Left kidney (tissue), 2 donors: Measurements from ENCODE around the gene CCDC81. TPM values are rescaled to one million over a fixed set of nuclear protein-coding genes. Genes with fewer than 3 reads are reported as not detected.
"Not testable (repeated sequence)": the region's sequence is repeated elsewhere in the genome, so short reads cannot be mapped to it uniquely, and the experiment has no call there.

ENCODE experiments used
- DNase-seq: peaks from one replicate; pipeline ENCODE4 v3.0.0-alpha.2; 2013
- polyA plus RNA-seq: library from polyadenylated mRNA; unstranded; fragments of 120-200 nt; gene quantifications from one replicate; pipeline ENCODE4 v1.2.1, GENCODE V29; 2013; ENCODE audit not compliant: insufficient read length

Gene CCDC81
- polyA plus RNA-seq, 1 donor = 1.3 TPM

- DNase-seq = no peak
Observed at GRCh38 chr11:86388198-86388597, 13.5 kb downstream of the CCDC81 start.

- no peak for DNase-seq
Observed at GRCh38 chr11:86390487-86390886, 15.8 kb downstream of the CCDC81 start.

GRCh38 chr11:86395061-86395551, 20.4 kb downstream of the CCDC81 start:
- DNase-seq = no peak

GRCh38 chr11:86396396-86396795, 21.7 kb downstream of the CCDC81 start:
- DNase-seq = no peak

GRCh38 chr11:86397351-86397750, 22.7 kb downstream of the CCDC81 start:
- DNase-seq = no peak

GRCh38 chr11:86398106-86398505, 23.4 kb downstream of the CCDC81 start:
- DNase-seq = no peak

GRCh38 chr11:86403458-86403857, 28.8 kb downstream of the CCDC81 start:
- DNase-seq = no peak

- no peak for DNase-seq
Observed at GRCh38 chr11:86408845-86409244, 34.2 kb downstream of the CCDC81 start.

- DNase-seq = no peak
Observed at GRCh38 chr11:86414032-86414431, 39.3 kb downstream of the CCDC81 start.

- peak; percentile 28 for DNase-seq
Observed at GRCh38 chr11:86415026-86415425, 40.3 kb downstream of the CCDC81 start.

GRCh38 chr11:86416494-86416893, 41.8 kb downstream of the CCDC81 start:
- no peak for DNase-seq

GRCh38 chr11:86416951-86417350, 42.3 kb downstream of the CCDC81 start:
- DNase-seq = not testable (repeated sequence)

- DNase-seq = no peak
Observed at GRCh38 chr11:86418106-86418505, 43.4 kb downstream of the CCDC81 start.

- DNase-seq = no peak
Observed at GRCh38 chr11:86418513-86418912, 43.8 kb downstream of the CCDC81 start.

- DNase-seq = no peak
Observed at GRCh38 chr11:86418917-86419316, 44.2 kb downstream of the CCDC81 start.

GRCh38 chr11:86421946-86422345, 47.3 kb downstream of the CCDC81 start:
- DNase-seq = no peak

- DNase-seq = no peak
Observed at GRCh38 chr11:86422371-86422770, 47.7 kb downstream of the CCDC81 start.

- not testable (repeated sequence) for DNase-seq
Observed at GRCh38 chr11:86423488-86423887, 48.8 kb downstream of the CCDC81 start.

- DNase-seq = no peak
Observed at GRCh38 chr11:86427441-86427840, 52.8 kb downstream of the CCDC81 start.

- DNase-seq = no peak
Observed at GRCh38 chr11:86431258-86431657, 56.6 kb downstream of the CCDC81 start.

- DNase-seq = not testable (repeated sequence)
Observed at GRCh38 chr11:86433361-86434095, 58.8 kb downstream of the CCDC81 start.

GRCh38 chr11:86435711-86436110, 61.0 kb downstream of the CCDC81 start:
- DNase-seq = no peak

- DNase-seq = no peak
Observed at GRCh38 chr11:86438685-86439084, 64.0 kb downstream of the CCDC81 start.

- no peak for DNase-seq
Observed at GRCh38 chr11:86440305-86440716, 65.6 kb downstream of the CCDC81 start.
